ENCODE data around the gene HTD2.
"Not testable (repeated sequence)": the region's sequence is repeated elsewhere in the genome, so short reads cannot be mapped to it uniquely, and the experiment has no call there.

HTD2 gene

GRCh38 chr3:58305882-58306711 lies at the start of gene HTD2, which contains the start of gene RPP14:
TSS of gene HTD2 (plus strand) at chr3:58306520. CDS start at chr3:58317614, 11,094 bp downstream.
TSS of gene RPP14 (plus strand) at chr3:58306245. CDS start at chr3:58310330, 4,085 bp downstream.
- peak; percentile 97 for DNase-seq (ENCODE audit: low read depth)

DNA sequence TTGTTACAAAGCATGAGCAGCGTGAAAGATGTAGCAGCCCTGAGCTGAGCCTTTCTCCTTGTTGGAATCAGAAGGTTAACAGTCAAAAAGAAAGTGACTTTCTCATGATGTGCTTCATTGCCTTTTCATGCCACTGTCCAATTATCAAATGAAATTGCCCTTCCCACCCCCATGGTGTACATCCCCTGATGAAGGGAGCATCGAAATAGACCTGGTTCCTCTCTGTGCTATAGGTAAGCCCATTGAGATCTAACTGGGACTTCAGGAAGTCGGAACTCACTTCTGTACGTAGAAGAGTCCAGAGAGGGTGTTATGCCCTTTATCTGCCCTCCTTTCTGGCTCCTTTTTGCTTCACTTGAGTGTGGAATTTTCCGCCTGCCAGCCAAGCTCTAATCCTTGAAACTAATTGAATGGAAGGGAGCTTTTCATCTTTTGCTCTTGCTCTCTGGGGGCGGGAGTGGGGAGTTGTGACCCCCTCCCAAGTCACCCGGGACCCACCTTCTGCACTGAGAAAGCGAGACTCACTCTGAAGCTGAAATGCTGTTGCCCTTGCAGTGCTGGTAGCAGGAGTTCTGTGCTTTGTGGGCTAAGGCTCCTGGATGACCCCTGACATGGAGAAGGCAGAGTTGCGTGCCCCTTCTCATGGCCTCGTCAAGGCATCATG lies 47.8 kb upstream of the HTD2 start:
- no peak for DNase-seq (ENCODE audit: low read depth)

DNA sequence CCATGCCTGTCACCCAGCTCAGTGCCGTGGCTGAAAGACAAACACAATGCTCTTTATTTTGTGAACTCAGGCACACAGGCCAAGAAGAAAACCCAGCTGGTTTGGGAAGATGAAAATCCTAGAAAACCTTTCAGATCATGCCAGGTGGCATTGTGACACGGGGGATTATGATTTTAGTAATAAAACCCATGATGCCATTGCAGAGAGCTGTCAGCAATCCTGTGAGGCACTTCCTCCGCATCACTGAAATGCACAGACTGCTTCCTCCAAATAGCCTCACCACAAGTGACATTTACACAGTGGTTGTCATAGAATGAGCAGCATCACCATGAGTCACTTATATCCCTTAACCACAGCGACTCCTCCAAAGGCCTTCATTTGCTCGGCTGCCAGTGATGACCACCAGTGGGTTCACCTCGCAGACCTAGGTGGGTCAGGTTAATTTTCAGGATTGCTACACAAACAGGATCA lies 46.0 kb upstream of the HTD2 start:
- peak; percentile 30 for DNase-seq (ENCODE audit: low read depth)

- no peak for DNase-seq (ENCODE audit: low read depth)
Measured at GRCh38 chr3:58260733-58261132, 45.6 kb upstream of the HTD2 start.

DNA sequence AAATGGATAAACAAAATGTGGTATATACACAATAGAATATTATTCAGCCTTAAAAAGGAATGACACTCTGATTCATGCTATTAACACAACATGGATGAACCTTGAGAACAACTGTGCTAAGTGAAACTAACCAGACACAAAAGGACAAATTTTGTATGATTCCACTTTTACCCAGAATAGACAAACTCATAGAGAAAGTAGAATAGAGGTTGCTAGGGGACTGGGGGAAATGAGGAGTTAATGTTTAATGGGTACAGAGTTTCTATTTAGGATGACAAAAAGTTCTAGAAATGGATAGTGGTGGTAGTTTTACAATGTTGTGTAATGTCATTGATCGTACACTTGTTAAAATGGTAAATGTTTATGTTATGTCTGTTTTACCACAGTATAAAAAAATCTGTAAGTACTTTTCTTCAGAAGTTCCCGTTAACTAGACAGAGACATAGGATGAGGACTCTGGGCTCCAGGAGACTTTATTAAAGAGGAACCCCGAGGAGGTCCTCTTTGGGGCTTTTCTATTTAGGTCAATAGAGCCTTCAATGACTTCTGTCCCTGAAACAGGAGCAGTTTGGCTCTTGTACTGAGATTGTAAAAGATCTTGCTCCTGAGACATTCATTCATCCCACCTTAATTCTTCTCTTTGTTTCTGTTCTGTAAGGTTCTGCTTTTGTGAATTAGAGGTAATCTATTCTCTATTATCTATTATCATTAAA lies 44.2 kb upstream of the HTD2 start:
- DNase-seq (ENCODE audit: low read depth): no peak

DNA sequence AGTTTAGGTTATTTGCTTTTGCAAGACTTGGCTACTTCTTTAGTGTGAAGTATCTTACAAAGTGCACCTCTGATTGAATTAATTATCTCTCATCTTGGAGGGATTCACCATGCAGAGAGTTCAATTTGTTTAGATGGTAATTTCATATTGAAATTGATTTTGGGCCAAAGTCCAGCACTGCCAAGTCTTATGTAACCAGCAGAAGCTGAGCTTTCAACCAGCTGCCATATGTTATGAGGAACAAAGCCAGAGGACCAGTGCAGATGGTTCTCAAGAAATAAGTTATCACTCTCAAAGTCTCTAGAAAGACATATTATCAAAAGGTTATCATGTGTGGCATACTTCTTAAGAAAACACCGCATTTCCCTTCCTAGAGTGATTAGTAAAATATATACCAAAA lies 39.7 kb upstream of the HTD2 start:
- no peak for DNase-seq (ENCODE audit: low read depth)

DNA sequence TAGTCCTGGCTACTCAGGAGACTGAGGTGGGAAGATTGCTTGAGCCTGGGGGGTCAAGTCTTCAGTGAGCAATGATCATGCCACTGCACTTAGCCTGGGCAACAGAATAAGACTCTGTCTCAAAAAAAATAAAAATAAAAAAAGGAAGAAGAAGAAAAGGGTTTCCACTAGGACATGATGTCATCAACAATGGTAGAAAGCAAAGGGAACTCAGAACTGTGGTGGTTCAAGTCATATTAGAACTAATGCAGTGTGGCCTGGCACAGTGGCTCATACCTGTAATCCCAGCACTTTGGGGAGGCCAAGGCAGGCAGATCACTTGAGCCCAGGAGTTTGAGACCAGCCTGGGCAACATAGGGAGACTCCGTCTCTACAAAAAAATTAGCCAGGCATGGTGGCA lies 38.8 kb upstream of the HTD2 start:
- not testable (repeated sequence) for DNase-seq (ENCODE audit: low read depth)

DNA sequence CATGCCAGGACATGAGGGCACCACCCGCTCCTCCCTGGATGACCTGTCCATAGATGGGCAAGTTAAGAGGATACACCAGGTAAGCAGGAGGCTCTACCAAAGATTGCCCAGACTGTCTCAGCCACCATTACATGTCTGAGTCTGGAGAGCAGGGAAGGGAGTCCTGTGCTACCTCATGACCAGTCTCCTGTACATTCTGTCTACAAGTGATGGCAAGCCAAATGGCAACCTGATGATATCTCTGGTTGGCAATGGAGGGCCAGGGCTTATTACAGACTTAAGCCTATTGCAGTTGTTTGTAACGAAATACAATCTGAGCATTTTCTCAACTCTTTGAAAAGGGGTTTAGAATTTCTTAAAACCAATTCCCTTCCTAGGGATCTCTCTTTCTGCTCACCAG lies 37.0 kb upstream of the HTD2 start:
- DNase-seq (ENCODE audit: low read depth): no peak

GRCh38 chr3:58270485-58270884 lies 35.8 kb upstream of the HTD2 start:
- DNase-seq (ENCODE audit: low read depth): no peak

DNA sequence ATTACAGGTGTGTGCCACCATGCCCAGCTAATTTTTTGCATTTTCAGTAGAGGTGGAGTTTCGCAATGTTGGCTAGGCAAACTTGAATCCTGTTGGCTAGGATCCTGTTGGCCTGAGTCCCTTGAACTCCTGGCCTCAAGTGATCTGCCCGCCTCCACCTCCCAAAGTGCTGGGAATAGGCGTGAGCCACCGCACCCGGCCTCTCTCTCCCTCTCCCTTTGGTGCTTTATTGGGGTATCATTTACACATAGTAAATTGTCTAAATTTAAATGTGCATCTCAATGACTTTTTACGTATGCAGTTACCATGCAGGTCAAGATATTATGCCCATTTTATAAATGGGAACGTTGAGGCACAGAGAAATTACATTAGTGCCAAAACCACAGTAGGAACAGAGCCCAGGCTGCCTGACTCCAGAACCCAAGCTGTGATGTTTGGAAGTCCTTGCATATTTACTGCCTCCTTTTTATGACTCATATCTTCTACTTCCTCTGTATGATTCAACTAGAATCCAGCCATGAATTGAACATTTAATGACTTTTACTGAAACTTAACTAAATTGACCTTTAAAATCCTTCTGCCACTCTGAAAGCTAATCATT lies 34.3 kb upstream of the HTD2 start:
- peak; percentile 54 for DNase-seq (ENCODE audit: low read depth)

- DNase-seq (ENCODE audit: low read depth): no peak
Measured at GRCh38 chr3:58272891-58273290, 33.4 kb upstream of the HTD2 start.

GRCh38 chr3:58273362-58273761 lies 33.0 kb upstream of the HTD2 start:
- not testable (repeated sequence) for DNase-seq (ENCODE audit: low read depth)

DNA sequence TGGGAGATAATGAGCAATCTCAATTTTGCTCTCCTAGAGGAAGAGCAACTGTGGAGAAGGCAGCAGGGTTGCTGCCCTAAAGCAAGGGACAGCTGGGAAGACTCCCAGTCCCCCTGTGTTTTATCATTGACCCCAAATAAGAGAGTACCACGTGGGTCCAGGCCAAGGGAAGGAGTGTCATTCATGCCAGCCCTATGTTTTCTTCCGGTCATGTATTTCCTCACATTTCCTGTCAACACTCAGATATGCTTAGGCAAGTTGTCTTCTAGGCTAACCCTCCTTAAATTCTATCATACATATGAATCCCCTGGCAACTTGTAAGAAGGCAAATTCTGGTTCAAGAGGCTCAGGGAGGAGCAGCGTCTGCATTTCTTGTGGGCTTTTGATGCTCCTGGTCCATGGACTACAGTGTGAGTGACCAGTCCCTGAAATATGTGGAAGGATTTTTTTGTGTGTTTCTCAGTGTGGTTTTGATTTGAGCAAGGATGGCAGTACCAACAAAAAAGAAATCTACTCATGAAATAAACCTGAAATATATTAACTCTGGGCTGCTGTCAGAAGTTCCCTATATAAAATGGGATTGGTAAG lies 32.2 kb upstream of the HTD2 start:
- DNase-seq (ENCODE audit: low read depth): no peak

- no peak for DNase-seq (ENCODE audit: low read depth)
Measured at GRCh38 chr3:58281069-58281468, 25.3 kb upstream of the HTD2 start.

- DNase-seq (ENCODE audit: low read depth): no peak
Measured at GRCh38 chr3:58285334-58285733, 21.0 kb upstream of the HTD2 start.

GRCh38 chr3:58287354-58287753 lies 19.0 kb upstream of the HTD2 start:
- no peak for DNase-seq (ENCODE audit: low read depth)

GRCh38 chr3:58288011-58288728 lies 18.1 kb upstream of the HTD2 start:
- DNase-seq (ENCODE audit: low read depth): no peak

- DNase-seq (ENCODE audit: low read depth): not testable (repeated sequence)
Measured at GRCh38 chr3:58288964-58289613, 17.2 kb upstream of the HTD2 start.

DNA sequence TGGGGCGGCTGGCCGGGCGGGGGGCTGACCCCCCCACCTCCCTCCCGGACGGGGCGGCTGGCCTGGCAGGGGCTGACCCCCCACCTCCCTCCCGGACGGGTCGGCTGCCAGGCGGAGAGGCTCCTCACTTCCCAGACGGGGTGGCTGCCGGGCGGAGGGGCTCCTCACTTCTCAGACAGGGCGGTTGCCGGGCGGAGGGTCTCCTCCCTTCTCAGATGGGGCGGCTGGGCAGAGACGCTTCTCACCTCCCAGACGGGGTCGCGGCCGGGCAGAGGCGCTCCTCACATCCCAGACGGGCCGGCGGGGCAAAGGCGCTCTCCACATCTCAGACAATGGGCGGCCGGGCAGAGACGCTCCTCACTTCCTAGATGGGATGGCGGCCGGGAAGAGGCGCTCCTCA lies 15.9 kb upstream of the HTD2 start:
- not testable (repeated sequence) for DNase-seq (ENCODE audit: low read depth)

- DNase-seq (ENCODE audit: low read depth): no peak
Measured at GRCh38 chr3:58291671-58292338, 14.5 kb upstream of the HTD2 start.
